HEK293 (cell line): ENCODE measurements around the gene PRKCA.
"Not testable (repeated sequence)": the region's sequence is repeated elsewhere in the genome, so short reads cannot be mapped to it uniquely, and the experiment has no call there.

Source experiments
- YY1 ChIP-seq: fragments of 450-650 bp; formaldehyde crosslinking; IDR thresholded peaks from 2 replicates; pipeline ENCODE4 v1.5.1; 2018; ENCODE audit warnings: missing biosample characterization, missing genetic modification characterization
- ZBTB11 ChIP-seq: fragments of 450-650 bp; formaldehyde crosslinking; conservative IDR thresholded peaks from 2 replicates; pipeline ENCODE4 v1.5.1; 2016; ENCODE audit warnings: low read depth, missing biosample characterization, missing genetic modification characterization
- ZNF791 ChIP-seq: fragments of 450-650 bp; formaldehyde crosslinking; IDR thresholded peaks from 2 replicates; pipeline ENCODE4 v1.5.1; 2016; ENCODE audit warnings: missing biosample characterization, missing genetic modification characterization
- TF ChIP-seq, protein P1 (sequence below): fragments of 450-650 bp; formaldehyde crosslinking; IDR thresholded peaks from 2 replicates; pipeline ENCODE4 v1.5.1; 2016; ENCODE audit warnings: missing biosample characterization, missing genetic modification characterization

DNA sequence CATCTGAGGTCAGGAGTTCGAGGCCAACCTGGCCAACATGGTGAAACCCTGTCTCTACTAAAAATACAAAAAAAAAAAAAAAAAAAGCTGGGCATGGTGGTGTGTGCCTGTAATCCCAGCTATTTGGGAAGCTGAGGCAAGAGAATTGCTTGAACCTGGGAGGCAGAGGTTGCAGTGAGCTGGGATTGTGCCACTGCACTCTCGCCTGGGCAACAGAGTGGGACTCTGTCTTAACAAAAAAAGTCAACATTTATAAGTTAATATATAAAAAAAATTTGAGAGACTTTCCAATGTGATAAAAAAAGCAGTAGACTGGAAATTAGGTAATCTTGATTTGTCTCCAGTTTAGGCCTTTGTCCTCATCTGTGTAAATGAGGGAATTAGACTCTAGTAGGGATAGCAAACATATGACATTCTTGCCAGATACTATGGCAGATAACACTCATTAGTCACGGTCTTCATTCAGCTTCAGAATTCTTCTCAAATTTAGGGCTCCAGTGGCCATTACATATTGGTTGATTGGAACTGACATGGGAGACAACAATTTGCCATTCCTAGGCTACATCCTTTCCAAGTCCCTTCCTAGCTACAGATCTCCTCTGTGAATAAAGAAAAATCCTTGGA is 22.1 kb downstream of the PRKCA start:
- TF ChIP-seq, protein P1, sequence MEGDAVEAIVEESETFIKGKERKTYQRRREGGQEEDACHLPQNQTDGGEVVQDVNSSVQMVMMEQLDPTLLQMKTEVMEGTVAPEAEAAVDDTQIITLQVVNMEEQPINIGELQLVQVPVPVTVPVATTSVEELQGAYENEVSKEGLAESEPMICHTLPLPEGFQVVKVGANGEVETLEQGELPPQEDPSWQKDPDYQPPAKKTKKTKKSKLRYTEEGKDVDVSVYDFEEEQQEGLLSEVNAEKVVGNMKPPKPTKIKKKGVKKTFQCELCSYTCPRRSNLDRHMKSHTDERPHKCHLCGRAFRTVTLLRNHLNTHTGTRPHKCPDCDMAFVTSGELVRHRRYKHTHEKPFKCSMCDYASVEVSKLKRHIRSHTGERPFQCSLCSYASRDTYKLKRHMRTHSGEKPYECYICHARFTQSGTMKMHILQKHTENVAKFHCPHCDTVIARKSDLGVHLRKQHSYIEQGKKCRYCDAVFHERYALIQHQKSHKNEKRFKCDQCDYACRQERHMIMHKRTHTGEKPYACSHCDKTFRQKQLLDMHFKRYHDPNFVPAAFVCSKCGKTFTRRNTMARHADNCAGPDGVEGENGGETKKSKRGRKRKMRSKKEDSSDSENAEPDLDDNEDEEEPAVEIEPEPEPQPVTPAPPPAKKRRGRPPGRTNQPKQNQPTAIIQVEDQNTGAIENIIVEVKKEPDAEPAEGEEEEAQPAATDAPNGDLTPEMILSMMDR (tag by site-specific recombination) = not testable (repeated sequence)
- not testable (repeated sequence) for TF ChIP-seq YY1 (tag by site-specific recombination); ZNF791 (tag by site-specific recombination); ZBTB11
